OCI-LY3 (cell line): ENCODE measurements around the gene GPR27.

Experiments used
- CTCF ChIP-seq: fragments of 200-600, 300-600 bp; sonication (generic); IDR thresholded peaks from 2 replicates; pipeline ENCODE4 v1.5.1; 2014; ENCODE audit warnings: antibody characterized with exemption, low read length, low read depth
- EZH2phosphoT487 ChIP-seq: fragments of 200-600 bp; shearing (Covaris generic); IDR thresholded peaks from 2 replicates; pipeline ENCODE4 v1.6.1; 2018; ENCODE audit warnings: antibody characterized with exemption, mixed run types, low read depth

GRCh38 chr3:71707595-71707994, 46.1 kb upstream of the GPR27 start:
- TF ChIP-seq CTCF (no peak), EZH2phosphoT487 (no peak)
